Spleen (tissue), 7 donors: ENCODE data around the gene RCCD1.

ENCODE experiments used
- POLR2A ChIP-seq, 3 donors: fragments of 450-650 bp; IDR thresholded peaks; one replicate each; pipeline ENCODE4 v1.5.1; 2017; ENCODE audit warnings: antibody characterized with exemption in 3 of 3, mild to moderate bottlenecking in 1 of 3
- TF ChIP-seq, protein P1 (sequence below), 11 experiments: fragments of 200-600 bp in 7 of 11; fragments of 450-650 bp in 4 of 11; sonication (generic) in 4 of 11; IDR thresholded peaks in 8 of 11; conservative IDR thresholded peaks in 3 of 11; 1 replicate in 7 of 11; 2 replicates in 4 of 11; pipeline versions ENCODE4 v1.4.0 to v1.8.0; 2016 to 2021; ENCODE audit warnings: antibody characterized with exemption in 11 of 11, inconsistent platforms in 4 of 11, mild to moderate bottlenecking in 1 of 11
- donor health status: DM: no; HTN: no; CAD: no; lungs with moderate emphysema.
- donor health status: DM: no; HTN: no; CAD: no.
- donor health status: DM: no; HTN: no; CAD: no.

DNA sequence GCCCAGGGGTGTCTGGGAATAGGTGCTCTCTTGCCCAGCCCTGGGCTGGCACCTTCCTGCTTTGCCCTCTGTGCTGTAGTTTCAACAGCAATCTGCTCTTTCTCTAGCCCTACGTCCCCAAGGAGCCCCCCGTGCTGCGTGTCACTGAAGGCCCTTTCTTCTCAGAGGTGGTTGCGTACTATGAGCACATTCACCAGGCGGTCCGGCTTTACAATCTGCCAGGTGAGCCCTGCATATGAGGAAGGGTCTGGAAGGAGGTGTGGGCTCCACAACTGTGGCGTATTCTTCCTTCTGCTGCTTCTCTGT is 42.0 kb upstream of the RCCD1 start:
- TF ChIP-seq, protein P1, sequence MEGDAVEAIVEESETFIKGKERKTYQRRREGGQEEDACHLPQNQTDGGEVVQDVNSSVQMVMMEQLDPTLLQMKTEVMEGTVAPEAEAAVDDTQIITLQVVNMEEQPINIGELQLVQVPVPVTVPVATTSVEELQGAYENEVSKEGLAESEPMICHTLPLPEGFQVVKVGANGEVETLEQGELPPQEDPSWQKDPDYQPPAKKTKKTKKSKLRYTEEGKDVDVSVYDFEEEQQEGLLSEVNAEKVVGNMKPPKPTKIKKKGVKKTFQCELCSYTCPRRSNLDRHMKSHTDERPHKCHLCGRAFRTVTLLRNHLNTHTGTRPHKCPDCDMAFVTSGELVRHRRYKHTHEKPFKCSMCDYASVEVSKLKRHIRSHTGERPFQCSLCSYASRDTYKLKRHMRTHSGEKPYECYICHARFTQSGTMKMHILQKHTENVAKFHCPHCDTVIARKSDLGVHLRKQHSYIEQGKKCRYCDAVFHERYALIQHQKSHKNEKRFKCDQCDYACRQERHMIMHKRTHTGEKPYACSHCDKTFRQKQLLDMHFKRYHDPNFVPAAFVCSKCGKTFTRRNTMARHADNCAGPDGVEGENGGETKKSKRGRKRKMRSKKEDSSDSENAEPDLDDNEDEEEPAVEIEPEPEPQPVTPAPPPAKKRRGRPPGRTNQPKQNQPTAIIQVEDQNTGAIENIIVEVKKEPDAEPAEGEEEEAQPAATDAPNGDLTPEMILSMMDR (IDR thresholded peaks at IDR 0.05 in 8 of 11, conservative IDR thresholded peaks at IDR 0.05 in 3 of 11) = no peak
- no peak for TF ChIP-seq POLR2A (IDR thresholded peaks at IDR 0.05)
